RWPE1 (cell line): ENCODE data around the gene SSUH2.

Experiments
- CTCF ChIA-PET: fragments of 350-600 bp; sonication (Branson Sonifier 250); formaldehyde crosslinking; extraction: SDS; loops from one replicate; lab custom pipeline; 2021; lab: Yijun Ruan, JAX
- POLR2A ChIA-PET: fragments of 400-600 bp; formaldehyde crosslinking; extraction: SDS; loops from one replicate; lab custom pipeline; 2020; ENCODE audit warnings: antibody characterized with exemption; ENCODE audit not compliant: low non-redundant PET; lab: Yijun Ruan, JAX
- DNase-seq: peaks from one replicate; pipeline ENCODE4 v3.0.0; 2012; ENCODE audit warnings: low spot score
- H3K27ac ChIP-seq: fragments of 450-650 bp; 2 replicates; pipeline ENCODE4 v1.5.1; 2017
- TF ChIP-seq, protein P1 (sequence below): fragments of 450-650 bp; conservative IDR thresholded peaks from 2 replicates; pipeline ENCODE4 v1.5.1; 2017; ENCODE audit warnings: low read depth, mild to moderate bottlenecking

SSUH2 gene

DNA sequence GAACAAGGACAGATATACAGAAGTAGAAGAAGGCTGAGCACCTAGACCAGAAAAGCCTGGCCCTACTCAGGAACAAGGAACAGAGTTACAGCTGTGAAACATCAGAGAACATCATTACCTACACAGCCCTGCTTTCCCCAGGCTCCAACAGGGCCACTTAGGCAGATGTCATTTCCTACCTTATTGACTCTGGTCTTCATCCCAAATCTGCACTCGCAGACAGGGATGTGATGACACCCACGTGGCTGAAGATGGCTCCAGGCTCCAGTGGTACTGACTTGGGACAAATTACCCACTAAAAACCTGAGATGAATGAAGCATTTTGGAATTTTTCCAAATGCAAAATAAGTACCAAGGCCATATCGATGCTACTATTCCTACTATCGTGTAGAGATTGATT is 18.0 kb upstream of the SSUH2 start:
- no peak overlapping the region for H3K27ac ChIP-seq
- TF ChIP-seq, protein P1, sequence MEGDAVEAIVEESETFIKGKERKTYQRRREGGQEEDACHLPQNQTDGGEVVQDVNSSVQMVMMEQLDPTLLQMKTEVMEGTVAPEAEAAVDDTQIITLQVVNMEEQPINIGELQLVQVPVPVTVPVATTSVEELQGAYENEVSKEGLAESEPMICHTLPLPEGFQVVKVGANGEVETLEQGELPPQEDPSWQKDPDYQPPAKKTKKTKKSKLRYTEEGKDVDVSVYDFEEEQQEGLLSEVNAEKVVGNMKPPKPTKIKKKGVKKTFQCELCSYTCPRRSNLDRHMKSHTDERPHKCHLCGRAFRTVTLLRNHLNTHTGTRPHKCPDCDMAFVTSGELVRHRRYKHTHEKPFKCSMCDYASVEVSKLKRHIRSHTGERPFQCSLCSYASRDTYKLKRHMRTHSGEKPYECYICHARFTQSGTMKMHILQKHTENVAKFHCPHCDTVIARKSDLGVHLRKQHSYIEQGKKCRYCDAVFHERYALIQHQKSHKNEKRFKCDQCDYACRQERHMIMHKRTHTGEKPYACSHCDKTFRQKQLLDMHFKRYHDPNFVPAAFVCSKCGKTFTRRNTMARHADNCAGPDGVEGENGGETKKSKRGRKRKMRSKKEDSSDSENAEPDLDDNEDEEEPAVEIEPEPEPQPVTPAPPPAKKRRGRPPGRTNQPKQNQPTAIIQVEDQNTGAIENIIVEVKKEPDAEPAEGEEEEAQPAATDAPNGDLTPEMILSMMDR: no peak
- ChIA-PET CTCF (no interaction called here), POLR2A (no interaction called here)
- no peak for DNase-seq

DNA sequence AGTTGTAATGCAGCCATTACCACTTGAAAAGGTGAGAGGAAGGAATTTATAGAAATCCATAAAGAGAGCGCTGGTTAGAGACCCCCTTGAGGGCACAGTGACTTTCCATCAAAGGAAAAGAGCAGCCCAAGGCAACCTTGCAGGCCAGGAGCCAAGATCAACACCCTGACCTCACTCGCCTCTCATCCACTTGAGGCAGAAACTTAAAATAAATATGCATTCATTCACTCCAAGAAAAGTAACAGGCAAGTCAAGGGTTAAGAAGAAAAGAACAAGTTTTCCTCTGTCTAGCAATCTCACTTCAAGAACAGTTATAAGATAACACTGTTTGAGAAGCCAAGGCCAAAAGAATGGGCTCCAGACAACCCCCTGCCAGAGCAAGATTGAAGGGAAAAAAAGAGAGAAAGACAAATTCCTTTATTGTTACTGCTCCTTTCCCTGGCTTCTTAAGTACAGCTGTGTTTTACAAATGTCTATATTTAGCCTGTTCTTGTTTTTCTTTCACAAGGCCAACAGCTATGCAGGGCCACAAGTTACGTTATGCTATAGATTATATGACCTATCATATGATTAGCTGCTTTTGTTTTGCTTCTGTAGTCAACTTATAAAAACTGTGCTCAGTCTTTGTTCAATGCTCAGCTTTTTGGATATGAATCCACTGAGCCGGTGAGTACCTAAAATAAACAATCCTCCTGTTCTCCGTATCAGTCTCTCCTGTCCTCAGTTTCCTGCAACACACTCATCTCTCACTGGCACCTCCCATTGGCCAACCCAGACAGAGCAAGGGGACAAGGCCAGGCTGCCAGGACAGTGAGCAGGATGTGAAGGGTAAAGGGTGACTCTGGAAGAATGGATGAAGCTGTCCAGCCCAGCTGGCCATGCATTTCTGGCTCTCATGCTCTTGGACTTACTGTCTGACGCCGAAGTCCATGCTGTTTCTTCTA is 15.8 kb upstream of the SSUH2 start:
- ChIA-PET POLR2A (no interaction called here), CTCF (interaction anchor here (0.6 kb wide), 1 partner anchor 278 kb away, joined by 3 read pairs; no protein-coding TSS in a partner anchor)
- TF ChIP-seq, protein P1: no peak
- no peak for DNase-seq
- H3K27ac ChIP-seq: no peak overlapping the region

DNA sequence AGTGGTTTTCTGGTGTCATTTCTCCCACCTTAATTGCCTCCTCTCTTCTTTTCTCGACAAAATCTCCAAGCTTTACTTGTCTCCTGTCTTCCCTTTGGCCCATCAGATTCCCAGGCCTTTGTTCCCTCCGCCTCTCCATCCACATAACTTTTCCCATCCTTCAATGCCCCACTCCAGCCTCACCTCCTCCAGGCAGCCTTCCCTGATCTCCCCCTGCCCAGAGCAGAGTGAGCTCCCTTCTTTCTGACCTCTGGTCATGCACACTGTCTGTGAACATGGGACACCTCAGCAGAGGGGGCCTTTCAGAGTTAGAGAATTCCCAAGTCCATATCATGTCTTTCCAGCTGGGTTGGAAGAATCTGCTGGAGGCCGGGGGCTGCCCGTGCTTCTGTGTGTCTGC is 14.6 kb upstream of the SSUH2 start:
- DNase-seq: no peak
- ChIA-PET CTCF (no interaction called here), POLR2A (no interaction called here)
- H3K27ac ChIP-seq: no peak overlapping the region
- TF ChIP-seq, protein P1: no peak

DNA sequence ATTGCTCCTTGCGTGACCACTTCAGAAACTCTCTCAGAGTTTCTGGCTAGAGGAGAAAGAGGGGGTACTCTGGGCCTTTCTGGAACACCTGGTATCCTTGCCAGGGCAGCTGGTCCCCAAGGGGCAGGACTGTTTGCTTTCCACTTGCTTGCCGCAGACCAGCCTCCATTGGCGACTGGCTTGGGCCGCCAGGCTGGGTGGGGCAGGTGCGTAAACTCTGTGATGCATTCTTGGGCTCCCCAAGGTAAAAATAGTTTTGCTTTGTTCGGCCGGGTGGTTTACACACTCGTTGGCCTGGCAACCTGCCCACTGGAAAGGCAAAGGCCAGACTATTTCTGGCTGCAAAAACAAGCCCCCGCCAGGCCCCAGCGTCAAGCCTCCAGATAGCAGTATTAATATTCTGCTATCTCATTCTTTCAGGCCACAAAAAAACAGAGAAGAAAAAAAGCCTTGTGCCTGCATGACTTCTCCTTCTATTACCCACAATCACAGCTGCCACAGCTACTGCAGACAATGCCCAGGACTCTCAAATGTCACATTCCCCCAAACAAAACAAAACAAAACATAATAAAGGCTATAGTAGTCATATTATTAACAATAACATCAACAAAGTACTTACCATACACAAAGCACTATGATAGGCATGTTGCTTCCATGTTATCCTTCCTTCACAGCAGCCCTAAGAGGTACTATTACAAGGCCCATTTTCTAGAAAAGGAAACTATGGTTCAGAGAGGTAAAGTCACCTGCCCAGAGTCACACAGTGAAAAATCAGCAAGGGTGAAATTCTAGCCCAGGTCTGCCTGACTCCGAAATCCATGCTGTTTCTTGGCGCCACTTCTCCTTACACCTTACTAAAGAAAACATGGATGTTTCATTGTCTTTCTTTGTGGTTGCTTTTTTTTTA is 14.0 kb upstream of the SSUH2 start:
- TF ChIP-seq, protein P1: no peak
- ChIA-PET POLR2A (no interaction called here), CTCF (no interaction called here)
- H3K27ac ChIP-seq: peak overlapping the region; percentile 66
- DNase-seq: peak; percentile 67

DNA sequence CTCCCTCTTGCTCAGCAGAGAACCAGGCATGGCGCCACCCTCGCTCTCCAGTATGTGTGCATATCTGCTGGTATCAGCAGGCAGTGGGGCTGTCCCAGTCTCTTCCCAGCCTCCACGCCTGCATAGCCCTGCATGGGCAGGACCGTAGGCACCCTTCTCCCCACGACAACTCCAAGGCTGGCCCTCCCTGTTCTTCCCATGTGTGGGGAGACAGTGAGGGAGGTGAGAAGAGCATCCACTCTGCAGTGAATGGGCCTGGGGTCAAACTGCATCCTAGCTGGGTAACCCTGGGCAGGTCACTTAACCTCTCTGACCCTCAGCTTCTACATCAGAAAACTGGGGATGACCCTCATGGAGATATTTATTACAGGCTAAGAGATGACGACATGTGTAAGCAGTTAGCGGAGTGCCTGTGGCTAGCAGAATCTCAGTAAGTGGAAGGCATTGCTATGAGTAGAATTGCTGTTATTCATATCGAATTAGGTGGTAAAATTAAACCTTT is 13.3 kb upstream of the SSUH2 start:
- ChIA-PET CTCF (no interaction called here), POLR2A (no interaction called here)
- TF ChIP-seq, protein P1: no peak
- DNase-seq: no peak
- H3K27ac ChIP-seq: peak overlapping the region; percentile 66

DNA sequence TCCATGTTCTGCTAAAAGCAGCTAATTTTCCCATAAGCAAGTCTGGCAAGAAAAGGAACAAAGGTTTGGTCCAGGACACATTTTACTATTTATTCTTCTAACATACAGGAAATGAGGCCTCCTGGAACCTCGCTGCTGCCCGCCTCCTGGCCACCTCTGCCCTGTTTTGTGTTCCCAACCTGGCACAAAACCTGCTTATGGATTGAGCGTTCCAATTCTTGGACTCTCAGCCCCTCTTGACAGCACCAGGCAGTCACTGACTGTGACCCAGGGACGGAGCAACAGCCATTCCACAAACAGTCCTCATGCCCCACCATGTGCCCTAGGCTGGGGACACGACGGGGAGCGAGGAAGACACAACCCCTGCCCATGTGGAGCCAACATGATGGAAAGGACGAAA is 11.6 kb upstream of the SSUH2 start:
- no peak overlapping the region for H3K27ac ChIP-seq
- TF ChIP-seq, protein P1: no peak
- POLR2A ChIA-PET: no interaction called here
- CTCF ChIA-PET: no interaction called here
- no peak for DNase-seq
